B cell (primary cell): ENCODE data around the gene ANTXR2.

Experiments used
- CTCF ChIP-seq: fragments of 200-600 bp; IDR thresholded peaks from one replicate; pipeline ENCODE4 v1.8.0; 2022; ENCODE audit warnings: antibody characterized with exemption, mild to moderate bottlenecking
- EZH2 ChIP-seq: IDR thresholded peaks from 2 replicates; pipeline ENCODE4 v1.6.1; 2012; ENCODE audit warnings: borderline replicate concordance, low read depth, mild to moderate bottlenecking, moderate library complexity, low read length; ENCODE audit not compliant: insufficient read depth, poor library complexity, severe bottlenecking

- TF ChIP-seq CTCF (no peak), EZH2 (no peak)
Measured at GRCh38 chr4:80077639-80078038, 4.6 kb upstream of the ANTXR2 start.
